GM21786 (cell line): ENCODE data around the gene PER1.

Experiments used
- ATAC-seq: cut with Tn5 transposase; IDR thresholded peaks from one replicate; pipeline ENCODE4 v1.9.1; 2021; ENCODE audit not compliant: unreplicated experiment

PER1 gene

DNA sequence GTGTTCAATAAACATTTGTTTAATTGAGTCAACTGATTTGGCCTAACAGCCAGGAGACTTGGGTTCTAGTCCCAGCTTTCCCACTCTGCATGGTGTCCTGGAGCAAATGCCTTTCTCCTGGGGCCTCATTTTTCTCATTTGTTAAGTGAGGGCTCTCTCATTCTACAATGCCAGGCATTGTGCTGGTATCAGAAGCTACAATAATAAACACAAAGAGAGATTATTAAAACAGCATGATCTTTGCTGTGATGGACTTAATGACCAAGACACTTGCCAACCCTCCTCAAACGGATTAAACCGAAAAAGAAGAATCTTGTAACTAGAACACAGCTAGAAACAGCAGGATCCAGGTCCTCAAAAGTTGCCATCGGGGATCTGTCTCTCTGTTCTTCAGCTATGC, 15.3 kb upstream of the PER1 start:
- ATAC-seq: no peak

DNA sequence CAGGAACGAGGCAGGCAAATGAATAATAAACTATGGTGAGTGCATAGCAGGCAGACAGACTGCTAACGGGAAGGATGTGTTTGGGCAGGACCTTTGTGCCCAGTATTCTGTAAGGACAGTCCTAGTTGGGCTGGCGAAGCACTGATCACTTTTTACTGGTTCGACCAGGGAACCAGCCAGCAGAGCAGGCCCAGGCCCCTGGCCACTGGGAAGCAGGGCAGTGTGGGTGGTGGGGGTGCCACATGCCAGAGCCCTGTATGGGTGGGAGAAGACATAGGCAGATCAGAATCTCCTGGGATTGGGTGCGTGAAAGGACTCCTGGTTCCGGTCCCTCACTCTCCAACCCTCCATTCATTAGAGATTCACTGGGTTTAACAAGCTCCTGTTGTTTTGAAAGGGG, 14.5 kb upstream of the PER1 start:
- ATAC-seq: no peak

DNA sequence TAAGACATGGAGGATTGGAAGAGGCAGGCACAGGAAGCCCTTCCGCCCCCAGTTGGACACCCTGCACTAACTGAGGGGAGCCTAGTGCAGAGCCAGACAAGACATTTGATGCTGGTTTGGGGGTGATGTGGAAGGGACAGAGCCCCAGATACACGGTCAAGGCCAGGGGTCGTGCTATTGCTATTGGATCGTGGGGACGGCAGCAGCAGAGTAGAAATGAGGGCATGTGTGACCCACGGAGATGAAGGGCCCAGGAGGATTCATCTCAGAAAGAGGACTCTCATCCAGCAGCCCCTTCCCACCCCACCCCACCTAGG, 12.6 kb upstream of the PER1 start:
- no peak for ATAC-seq

DNA sequence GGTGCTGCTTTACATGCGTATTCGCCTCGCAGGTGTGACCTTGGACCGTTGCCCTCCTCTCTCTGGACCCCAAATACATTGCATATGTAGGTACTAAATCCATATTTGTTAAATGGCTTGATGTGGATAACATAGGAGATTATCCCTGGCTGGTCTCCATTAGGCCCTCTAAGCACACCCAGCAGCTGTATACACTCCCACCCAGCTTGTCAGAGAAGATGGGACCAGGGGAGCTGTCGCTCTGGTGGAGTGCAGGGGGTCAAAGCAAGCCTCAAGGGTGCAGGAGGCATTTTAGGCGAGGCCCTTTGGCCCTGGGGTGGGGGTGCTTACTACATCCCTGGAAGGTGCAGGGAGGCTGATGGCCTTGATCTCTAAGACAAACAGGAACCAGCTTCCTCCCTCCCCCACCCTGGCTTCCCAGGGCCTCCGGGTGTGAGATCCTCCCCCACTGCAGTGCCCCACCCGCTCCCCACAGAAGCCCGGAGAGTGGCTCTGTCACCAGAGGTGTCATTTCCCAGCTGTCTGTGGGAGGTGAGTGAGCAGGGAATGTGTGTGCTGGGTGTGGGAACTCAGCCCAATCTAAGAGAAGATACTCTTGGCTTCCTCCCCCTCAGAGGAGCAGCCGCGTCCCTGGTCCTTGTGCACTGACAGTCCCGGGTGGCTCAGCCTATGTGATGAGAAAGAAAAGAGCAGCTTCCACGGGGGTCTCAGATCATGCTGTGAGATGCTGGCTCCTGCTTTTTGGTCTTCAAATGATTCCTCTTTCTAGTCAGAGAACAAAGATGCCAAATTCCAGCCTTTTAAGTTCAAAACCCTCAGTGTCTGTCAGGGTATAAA, 12.0 kb upstream of the PER1 start:
- ATAC-seq: no peak

DNA sequence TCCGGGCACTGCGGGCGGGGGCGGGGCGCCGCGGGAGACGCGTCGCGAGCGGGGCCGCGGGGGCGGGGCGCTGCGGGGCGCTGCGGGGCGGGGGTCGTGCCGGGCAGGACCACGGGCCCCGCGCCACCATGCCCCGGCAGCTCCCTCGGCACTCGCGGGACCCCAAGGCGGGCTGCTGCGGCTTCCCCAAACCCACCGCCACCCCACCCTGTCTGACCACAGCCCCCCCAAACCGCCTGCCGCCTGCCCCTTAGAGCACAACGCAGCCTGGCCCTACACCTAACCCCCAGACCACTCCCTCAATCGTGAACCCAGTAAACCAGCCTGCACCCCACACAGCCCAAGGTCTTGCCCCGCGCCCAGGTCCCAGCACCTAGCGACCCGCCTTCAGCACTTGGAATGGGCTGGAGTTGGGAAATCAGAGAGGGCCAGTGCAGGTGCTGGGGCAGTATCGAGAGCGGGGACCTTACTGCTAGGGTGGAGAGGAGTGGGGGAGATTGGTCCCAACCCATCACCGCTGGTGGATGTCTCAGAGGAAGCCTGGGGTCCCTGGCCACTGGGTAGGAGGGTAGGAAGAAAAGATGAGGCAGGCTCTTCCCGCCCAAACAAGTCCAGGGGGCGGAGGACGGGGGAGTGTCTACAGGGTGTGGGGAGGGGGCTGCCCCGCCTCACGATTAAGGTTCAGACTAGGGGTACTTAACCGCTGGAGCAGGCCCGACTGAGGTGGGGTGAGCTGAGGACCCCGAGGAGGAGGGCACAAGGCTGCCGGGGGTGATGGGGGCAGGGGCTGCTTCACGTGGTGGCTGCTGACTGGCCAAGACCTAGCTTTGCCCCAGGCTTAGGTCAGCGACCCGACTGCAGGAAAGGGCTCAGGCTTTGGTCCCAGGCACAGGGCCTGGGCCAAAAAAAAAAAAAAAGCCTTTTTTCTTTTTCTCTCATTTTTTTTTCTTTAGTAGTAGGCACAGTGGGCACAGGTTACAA, 11.1 kb upstream of the PER1 start:
- ATAC-seq: no peak

DNA sequence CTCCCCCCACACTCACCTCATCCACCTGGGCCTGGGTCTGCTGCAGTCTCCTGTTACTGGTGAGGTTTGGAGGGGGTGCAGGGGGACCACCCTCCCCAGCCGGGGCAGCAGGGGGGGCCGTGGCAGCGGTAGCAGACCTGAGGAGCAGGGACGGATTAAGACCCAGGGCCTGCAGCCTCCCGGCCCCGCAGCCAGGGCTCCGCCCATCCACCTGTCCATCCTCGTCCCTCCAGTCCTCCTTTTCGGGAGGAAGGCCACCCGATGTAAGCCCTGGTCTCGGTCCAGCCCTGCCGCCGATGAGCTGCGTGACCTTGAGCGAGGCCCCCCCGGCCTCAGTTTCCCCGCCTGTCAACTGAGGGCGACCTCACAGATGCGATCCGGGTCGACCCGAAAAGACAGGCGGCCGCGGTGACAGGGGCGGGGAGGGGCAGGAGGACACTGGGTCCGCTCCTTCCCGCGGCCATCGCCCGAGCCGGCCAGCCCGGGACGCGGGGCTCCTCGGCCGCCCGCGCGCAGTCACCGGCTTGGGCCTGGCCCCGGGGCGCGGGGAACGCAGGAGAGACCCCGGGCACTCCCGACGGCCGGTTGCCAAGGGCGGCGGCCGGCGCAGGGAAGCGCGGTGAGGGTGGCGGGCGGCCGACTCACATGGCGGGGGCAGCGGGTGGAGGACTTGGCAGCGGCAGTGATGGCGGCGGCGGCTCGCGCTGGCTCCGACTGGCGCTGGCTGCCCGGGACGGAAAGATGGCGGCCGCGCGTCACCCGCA, 10.2 kb upstream of the PER1 start, which contains the start of gene VAMP2:
TSS of gene VAMP2 (minus strand) at position 716 of the 764 bp plus-strand sequence. CDS start at position 647, 69 bp downstream.
- ATAC-seq: no peak

DNA sequence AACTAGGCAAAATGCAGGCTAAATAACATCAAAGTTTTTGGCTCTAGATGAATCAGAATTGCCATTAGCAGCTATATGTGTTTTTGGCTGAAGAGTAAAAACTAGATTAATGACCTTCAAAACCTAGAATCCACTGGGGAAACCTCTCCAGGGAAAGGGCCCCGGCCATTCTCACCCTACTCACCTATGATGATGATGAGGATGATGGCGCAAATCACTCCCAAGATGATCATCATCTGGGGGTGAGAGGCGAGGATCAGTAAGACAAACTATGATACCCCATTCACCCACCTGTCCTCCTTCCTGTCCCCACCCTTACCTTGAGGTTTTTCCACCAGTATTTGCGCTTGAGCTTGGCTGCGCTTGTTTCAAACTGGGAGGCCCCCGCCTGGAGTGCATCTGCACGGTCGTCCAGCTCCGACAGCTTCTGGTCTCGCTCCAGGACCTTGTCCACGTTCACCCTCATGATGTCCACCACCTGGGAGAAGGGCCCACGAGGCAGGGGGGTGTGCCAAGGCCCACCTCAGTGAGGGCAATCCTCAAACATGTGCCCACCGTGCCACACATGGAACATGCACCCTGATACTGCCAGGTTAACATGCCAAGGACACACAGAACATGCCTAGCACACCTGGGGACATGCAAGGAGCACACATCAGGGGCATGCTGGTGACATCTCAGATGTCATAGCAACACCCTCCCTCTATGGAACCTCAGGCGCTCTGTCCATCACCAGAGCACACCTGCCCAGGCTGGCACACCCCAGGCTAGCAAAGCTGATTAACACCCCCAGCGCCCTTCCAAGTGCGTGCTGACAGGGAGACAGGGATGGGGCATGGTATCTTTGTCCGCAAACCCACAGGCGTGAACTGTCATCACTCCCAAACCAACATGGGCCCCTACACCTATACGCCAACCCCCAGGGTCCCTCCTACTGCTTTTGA, 9.4 kb upstream of the PER1 start:
- ATAC-seq: no peak

DNA sequence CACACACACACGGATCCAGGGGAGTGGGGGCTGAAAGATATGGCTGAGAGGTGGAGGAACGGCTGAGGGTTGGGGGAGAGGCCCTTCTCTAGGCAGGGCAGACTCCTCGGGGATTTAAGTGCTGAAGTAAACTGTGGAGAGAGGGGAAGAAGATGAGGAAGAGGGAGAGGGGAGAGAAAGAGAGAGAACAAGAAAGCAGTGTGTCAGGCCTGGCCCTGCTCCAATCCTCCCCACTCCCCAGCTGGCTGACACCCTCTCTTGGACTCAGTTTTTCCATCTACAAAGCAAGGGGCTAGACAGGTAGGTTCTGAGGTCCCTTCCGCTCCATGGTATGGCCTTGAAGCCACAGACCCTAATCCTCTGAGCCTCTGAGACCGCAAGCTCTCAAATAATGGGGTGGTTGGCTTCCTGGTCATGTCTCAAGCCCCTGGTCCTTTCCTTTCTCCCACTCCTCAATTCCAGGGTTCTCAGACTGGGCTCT, 8.6 kb upstream of the PER1 start:
- no peak for ATAC-seq

DNA sequence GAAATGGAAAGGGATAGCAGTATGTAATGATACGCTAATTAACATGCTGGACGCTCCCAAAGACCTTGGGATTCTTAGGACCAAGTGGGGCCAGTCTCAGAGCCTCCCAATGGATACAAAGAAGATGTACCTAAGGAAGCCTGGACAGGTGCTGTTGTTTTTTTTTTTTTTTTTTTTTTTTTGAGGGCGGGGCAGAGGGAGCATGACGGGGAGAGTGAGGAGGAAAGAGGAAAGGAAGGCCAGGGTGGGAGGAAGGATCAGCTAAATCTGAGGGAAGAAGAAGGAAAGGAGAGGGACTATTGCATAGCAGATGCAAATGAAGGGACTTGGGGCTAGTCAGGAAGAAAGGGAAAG, 8.0 kb upstream of the PER1 start:
- ATAC-seq: no peak

DNA sequence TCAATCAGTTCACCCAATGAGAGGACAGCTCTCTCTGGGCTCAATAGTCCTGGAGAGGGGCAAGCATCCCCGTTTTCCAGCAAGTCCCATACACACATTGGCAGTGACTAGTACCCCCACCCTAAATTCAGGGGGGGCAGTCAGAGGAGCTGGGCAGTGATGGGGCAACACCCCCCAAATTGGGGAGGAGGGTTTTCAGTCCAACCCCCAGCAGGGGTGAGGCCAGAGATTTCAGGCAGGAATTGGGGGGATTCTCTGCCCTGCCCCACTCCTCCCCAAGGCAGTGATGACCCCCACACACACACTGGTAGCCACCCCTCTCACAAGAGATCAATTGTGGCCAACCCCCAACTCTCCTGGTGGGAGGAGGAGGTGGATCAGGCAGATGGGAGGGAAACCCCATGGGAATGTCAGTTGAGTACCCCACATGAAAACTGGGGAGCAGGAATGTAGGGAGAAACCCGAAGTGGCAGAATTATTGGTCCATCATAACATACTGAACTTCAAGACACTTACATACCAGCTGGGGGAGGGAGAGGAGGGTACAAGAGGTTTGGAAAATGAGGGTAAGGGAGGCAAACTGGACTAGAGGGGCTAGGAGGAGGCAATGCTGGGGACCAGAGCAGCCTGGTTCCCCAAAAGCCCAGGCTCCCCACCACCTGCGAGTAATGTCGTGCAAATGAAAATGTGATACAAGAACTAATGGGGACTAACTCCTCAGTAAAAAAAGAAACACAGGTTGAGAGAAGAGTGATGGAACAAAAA, 7.4 kb upstream of the PER1 start:
- ATAC-seq: no peak

DNA sequence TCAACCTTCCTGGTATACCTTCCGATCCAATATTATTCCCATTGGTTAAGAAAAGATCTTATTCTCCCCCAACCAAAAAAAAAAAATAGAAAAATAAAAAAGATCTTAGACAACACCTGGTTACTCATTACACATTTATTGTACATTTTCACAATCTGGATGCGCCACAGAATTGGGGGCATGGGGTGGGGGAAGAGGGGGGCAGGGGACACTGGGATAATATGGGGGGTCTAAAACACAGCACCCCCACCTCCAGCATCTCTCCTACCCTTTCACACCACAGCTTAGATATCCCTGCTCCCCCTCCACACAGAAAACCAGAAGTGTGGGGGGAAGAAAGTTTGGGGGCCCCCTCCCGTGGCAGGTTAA, 6.8 kb upstream of the PER1 start:
- ATAC-seq: no peak

DNA sequence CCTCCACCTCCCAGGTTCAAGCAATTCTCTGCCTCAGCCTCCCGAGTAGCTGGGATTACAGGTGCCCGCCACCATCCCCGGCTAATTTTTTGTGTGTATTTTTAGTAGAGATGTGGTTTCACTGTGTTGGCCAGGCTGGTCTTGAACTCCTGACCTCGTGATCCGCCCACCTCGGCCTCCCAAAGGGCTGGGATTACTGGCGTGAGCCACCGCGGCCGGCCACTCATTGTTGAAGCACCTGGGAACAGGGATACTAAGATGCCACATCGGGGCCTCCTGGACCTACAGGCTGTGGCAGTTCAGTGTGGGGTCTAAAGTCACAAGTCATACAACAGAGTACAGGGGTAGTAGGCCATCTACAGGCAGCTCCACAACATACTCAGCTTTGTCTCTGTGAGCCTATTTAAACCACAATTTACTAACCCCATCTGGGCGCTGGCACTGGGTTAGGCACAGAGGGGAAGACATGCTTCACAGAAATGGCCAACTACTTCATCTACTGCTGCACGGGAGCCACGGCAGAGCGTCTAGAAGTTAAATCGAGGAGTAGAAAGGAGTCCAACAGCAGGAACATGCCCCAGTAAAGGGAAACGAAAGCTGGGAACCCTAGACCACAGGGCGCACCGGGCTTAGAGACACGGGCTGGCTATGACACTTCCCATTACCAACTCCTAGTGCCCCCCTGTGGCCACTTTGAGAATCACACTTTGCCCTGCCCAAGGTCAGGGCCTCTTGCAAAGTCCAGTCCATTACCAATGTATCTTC, 6.2 kb upstream of the PER1 start:
- ATAC-seq: no peak

DNA sequence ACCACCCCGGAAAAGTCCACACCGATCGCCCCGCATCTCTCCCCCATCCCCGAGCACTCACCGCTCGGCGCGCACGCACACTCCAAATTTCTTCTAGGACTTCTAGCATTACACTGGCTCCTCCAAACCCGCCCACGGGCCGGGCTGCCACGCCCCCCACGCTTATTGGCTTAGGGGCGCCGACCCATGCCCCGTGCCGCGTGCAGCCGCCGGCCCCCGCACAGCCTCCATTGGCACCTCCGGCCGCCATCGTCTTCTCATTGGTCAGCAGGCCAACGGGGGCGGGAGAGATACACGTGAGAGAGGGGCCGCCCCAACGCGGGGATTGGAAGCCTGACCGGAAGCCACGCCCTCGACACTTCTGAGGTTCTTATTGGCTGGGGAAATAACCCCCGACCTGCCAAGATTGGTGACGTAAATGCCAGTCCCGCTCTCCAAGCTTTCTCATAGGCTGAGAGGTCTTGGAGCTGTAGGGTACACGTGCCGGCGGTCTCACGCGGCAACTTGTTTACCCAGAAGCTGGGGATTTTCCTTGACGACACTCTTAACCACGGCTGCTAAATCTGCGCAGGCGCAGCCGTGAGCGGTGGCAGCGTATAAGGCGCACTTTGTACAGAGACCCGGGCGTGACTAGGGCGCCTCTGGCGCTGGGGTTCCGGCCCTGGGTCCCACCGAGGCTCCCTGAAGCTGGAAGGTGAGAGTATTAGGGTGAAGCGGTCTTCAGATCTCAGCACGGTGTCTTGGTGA, 4.2 kb upstream of the PER1 start:
- ATAC-seq: peak; percentile 69

DNA sequence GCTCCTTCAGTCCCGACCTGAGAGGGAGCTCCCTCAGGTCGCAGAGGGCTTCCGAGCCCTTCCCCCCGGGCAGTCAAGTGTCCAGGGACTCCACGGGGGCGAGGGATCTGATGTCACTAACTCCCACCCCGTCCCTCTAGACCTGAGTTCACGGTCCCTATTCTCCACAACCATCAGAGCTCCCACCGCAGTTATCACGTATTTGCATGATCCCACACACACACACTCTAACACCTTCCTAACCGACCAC, 3.7 kb upstream of the PER1 start:
- ATAC-seq: no peak

DNA sequence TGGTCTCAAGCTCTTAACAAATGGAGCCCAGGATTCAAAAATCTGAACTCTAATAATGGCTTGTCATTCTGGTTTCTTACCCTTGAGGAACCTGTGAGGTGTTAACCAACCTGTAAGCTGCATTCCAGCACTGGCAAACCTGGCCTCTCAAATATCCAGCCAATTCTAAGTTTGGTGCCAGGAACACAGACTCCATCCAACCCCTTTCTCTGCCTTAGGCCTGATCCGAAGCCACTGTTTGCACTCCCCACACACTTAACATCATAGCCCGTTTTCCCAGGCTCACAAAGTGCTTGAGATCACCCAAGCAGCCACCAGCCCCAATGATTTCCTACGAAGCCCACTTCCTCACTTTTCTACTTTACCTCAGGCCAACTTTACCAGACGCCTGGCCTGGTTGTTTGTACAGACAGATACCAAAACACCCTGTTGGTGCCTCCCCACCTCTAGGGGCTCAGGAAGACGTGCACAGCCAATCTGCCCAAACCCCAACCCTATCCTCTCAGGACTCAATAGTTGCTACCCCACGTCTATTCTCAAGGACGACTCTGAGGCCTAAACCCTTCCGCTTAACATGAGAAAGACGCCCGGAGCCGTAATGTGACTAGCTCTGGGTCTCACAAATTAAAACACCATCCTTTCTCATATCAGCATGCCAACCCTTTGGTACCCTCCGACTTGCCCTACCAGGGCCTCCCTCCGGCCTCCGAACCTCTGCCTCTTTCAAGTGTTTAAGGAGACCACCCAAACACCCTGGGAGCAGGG, 3.2 kb upstream of the PER1 start:
- ATAC-seq: no peak

DNA sequence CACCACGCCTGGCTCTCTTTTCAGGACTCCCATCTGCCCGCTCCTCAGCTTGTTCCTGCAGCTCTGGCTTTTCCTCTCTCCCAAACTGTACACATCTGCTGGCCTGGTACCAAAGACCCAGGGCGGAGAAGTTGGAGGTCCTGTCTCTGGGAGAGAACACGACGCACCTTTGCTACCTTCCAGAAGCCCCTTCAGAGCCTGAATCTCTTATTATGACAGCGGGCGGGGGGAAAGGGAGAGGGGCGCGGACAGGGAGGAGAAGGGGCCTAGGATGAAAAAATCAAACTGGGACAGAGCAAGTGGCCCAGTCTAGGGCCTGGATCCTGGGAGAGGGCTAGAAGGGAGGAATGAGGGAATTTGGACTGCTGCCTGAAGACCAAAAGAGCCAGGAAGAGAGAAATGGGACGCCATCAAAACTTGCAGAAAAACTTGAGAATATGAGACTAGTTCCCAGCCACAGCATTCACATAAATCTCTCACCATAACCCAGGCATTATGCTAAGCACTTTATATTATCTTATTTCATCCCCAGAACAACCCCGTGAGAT, 2.5 kb upstream of the PER1 start:
- no peak for ATAC-seq

DNA sequence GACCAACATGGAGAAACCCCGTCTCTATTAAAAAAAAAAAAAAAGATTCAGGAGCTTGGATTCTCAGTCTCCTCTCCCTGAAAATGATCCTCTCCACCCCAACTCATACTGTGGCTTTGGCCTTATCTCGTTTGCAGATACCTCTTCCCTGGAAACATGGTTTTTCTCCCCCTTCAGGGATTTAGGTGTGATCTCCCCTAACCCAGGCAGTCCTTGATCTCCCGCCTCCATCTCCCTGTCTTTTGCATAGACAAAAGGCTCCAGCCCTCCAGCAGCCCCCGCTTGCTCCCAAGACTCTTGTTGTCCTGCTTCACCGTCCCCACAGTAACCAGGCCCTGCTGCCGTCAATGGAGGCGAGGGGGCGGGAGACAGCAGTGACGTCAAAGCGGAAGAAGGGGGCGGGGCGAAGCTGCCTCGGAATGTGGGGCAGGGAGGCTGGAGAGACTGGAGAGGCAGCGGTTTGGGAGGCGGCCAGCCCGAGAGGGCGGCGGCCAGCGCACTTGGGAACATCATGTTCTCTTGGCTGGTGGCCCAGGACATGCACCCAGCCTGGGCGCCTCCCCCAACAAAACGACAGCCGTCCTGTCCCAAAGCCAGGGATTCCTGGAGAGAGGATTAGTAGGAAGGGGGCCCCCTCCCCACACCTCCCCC, 1.9 kb upstream of the PER1 start:
- ATAC-seq: no peak
